H9 (cell line): ENCODE data around the gene ZNF773. TPM values are rescaled to one million over a fixed set of nuclear protein-coding genes. Genes with fewer than 3 reads are reported as not detected.

Experiments
- DNase-seq: peaks from one replicate; pipeline ENCODE4 v3.0.0-alpha.2; 2017
- H2AFZ ChIP-seq: one replicate; pipeline ENCODE4 v1.6.1; 2013; ENCODE audit warnings: mild to moderate bottlenecking, low read length, control low read depth, moderate library complexity
- H2AK5ac ChIP-seq: 2 replicates; pipeline ENCODE4 v1.6.1; 2013; ENCODE audit warnings: low read length, control low read depth, mixed read lengths; ENCODE audit not compliant: insufficient read length
- H2BK120ac ChIP-seq: one replicate; pipeline ENCODE4 v1.6.1; 2013; ENCODE audit warnings: low read depth, mild to moderate bottlenecking, low read length, control low read depth, inconsistent platforms; ENCODE audit not compliant: poor library complexity, severe bottlenecking
- H2BK12ac ChIP-seq: 2 replicates; pipeline ENCODE4 v1.6.1; 2013; ENCODE audit warnings: low read length, control low read depth, mixed read lengths, low read depth; ENCODE audit not compliant: insufficient read length
- H2BK15ac ChIP-seq: 2 replicates; pipeline ENCODE4 v1.6.1; 2013; ENCODE audit warnings: low read depth, low read length, control low read depth
- H2BK20ac ChIP-seq: one replicate; pipeline ENCODE4 v1.6.1; 2013; ENCODE audit warnings: low read depth, mild to moderate bottlenecking, low read length, control low read depth, inconsistent platforms; ENCODE audit not compliant: poor library complexity, severe bottlenecking
- H2BK5ac ChIP-seq: 2 replicates; pipeline ENCODE4 v1.6.1; 2013; ENCODE audit warnings: low read length, control low read depth, mixed read lengths; ENCODE audit not compliant: insufficient read length
- H3K14ac ChIP-seq: 2 replicates; pipeline ENCODE4 v1.6.1; 2013; ENCODE audit warnings: low read length, control low read depth; ENCODE audit not compliant: insufficient read depth
- H3K18ac ChIP-seq: 2 replicates; pipeline ENCODE4 v1.6.1; 2013; ENCODE audit warnings: low read depth, mild to moderate bottlenecking, mixed read lengths, low read length, control low read depth; ENCODE audit not compliant: insufficient read length
- H3K23ac ChIP-seq: 2 replicates; pipeline ENCODE4 v1.6.1; 2013; ENCODE audit warnings: low read length, control low read depth, mixed read lengths, low read depth; ENCODE audit not compliant: insufficient read length
- H3K23me2 ChIP-seq: 2 replicates; pipeline ENCODE4 v1.6.1; 2013; ENCODE audit warnings: low read depth, mild to moderate bottlenecking, mixed read lengths, low read length, control low read depth; ENCODE audit not compliant: insufficient read length, poor library complexity, severe bottlenecking
- H3K27ac ChIP-seq: 2 replicates; pipeline ENCODE4 v1.5.1; 2013; ENCODE audit warnings: low read length, control low read depth, mixed read lengths, low read depth; ENCODE audit not compliant: insufficient read length
- H3K27me3 ChIP-seq: 2 replicates; pipeline ENCODE4 v1.6.1; 2013; ENCODE audit warnings: low read length, control low read depth, inconsistent platforms; ENCODE audit not compliant: insufficient read depth
- H3K4ac ChIP-seq: 2 replicates; pipeline ENCODE4 v1.6.1; 2013; ENCODE audit warnings: low read depth, mild to moderate bottlenecking, control low read depth, inconsistent platforms, low read length, moderate library complexity
- H3K4me1 ChIP-seq: 2 replicates; pipeline ENCODE4 v1.6.1; 2013; ENCODE audit warnings: low read length, control low read depth, inconsistent platforms; ENCODE audit not compliant: insufficient read depth
- H3K4me2 ChIP-seq: 2 replicates; pipeline ENCODE4 v1.6.1; 2013; ENCODE audit warnings: low read length, control low read depth, mixed read lengths; ENCODE audit not compliant: insufficient read length, insufficient read depth
- H3K56ac ChIP-seq: 2 replicates; pipeline ENCODE4 v1.6.1; 2013; ENCODE audit warnings: low read depth, mild to moderate bottlenecking, mixed read lengths, low read length, control low read depth; ENCODE audit not compliant: insufficient read length
- H3K79me1 ChIP-seq: 2 replicates; pipeline ENCODE4 v1.6.1; 2013; ENCODE audit warnings: low read depth, mild to moderate bottlenecking, moderate library complexity, low read length, control low read depth, inconsistent platforms; ENCODE audit not compliant: insufficient read depth, poor library complexity, severe bottlenecking
- H3K79me2 ChIP-seq: 2 replicates; pipeline ENCODE4 v1.6.1; 2013; ENCODE audit warnings: low read length, control low read depth, inconsistent platforms; ENCODE audit not compliant: insufficient read depth
- H3K9ac ChIP-seq: 2 replicates; pipeline ENCODE4 v1.6.1; 2013; ENCODE audit warnings: low read length, control low read depth, mixed read lengths; ENCODE audit not compliant: insufficient read length; ENCODE audit errors: extremely low read depth
- H3K9me3 ChIP-seq: one replicate; pipeline ENCODE4 v1.6.1; 2013; ENCODE audit warnings: low read depth, low read length, inconsistent platforms; ENCODE audit not compliant: control insufficient read depth
- H3T11ph ChIP-seq: one replicate; pipeline ENCODE4 v1.6.1; 2013; ENCODE audit warnings: mild to moderate bottlenecking, low read length, control low read depth, inconsistent platforms
- H4K20me1 ChIP-seq: one replicate; pipeline ENCODE4 v1.6.1; 2013; ENCODE audit not compliant: control insufficient read depth, insufficient read length, insufficient read depth
- H4K5ac ChIP-seq: 2 replicates; pipeline ENCODE4 v1.6.1; 2013; ENCODE audit warnings: low read depth, mild to moderate bottlenecking, mixed read lengths, low read length, control low read depth; ENCODE audit not compliant: insufficient read length
- H4K8ac ChIP-seq: replicated peaks from 2 replicates; pipeline ENCODE4 v1.6.1; 2013; ENCODE audit warnings: low read length, control low read depth, mixed read lengths, low read depth; ENCODE audit not compliant: insufficient read length
- H4K91ac ChIP-seq: 2 replicates; pipeline ENCODE4 v1.6.1; 2013; ENCODE audit warnings: low read depth, mild to moderate bottlenecking, moderate library complexity, mixed read lengths, low read length, control low read depth; ENCODE audit not compliant: insufficient read length
- H3K27ac Mint-ChIP-seq, 3 experiments: 2 replicates in 2 of 3; 3 replicates in 1 of 3; pipeline ENCODE4 v1.8.0; 2020 to 2021; ENCODE audit warnings: mixed read lengths in 3 of 3, mild to moderate bottlenecking in 1 of 3, moderate library complexity in 1 of 3
- H3K27me3 Mint-ChIP-seq: 2 replicates; pipeline ENCODE4 v1.8.0; 2021; ENCODE audit warnings: low read depth, mild to moderate bottlenecking, moderate library complexity, mixed read lengths
- H3K36me3 Mint-ChIP-seq, 3 experiments: 2 replicates in 2 of 3; 3 replicates in 1 of 3; pipeline ENCODE4 v1.8.0; 2020 to 2021; ENCODE audit warnings: low read depth in 3 of 3, mixed read lengths in 3 of 3; ENCODE audit not compliant: insufficient read depth in 1 of 3
- H3K4me1 Mint-ChIP-seq, 2 experiments: 2 replicates each; pipeline ENCODE4 v1.8.0; 2020; ENCODE audit warnings: mixed read lengths in 2 of 2
- H3K4me3 Mint-ChIP-seq, 2 experiments: 2 replicates in 1 of 2; 3 replicates in 1 of 2; pipeline ENCODE4 v1.8.0; 2020 to 2021; ENCODE audit warnings: mild to moderate bottlenecking in 2 of 2, mixed read lengths in 2 of 2, moderate library complexity in 1 of 2
- H3K9me3 Mint-ChIP-seq, 2 experiments: 2 replicates in 1 of 2; 3 replicates in 1 of 2; pipeline ENCODE4 v1.8.0; 2020; ENCODE audit warnings: mild to moderate bottlenecking in 2 of 2, mixed read lengths in 2 of 2, moderate library complexity in 1 of 2
- WGBS: extraction: QIAGEN DNeasy Blood & Tissue Kit; methylation state at CpG from one replicate; pipeline ENCODE4 v1.1.7; 2013; ENCODE audit warnings: missing lambda C conversion rate, low lambda C conversion rate, mixed read lengths; ENCODE audit not compliant: insufficient read length; ENCODE audit errors: extremely low coverage; 5-methylcytosine and 5-hydroxymethylcytosine counted together
- total RNA-seq: library from RNA; stranded (reverse); gene quantifications from 2 replicates; pipeline ENCODE4 v1.2.1, GENCODE V29; 2021
- TF ChIP-seq, protein P1 (sequence below): fragments of 200-600 bp; sonication (generic); conservative IDR thresholded peaks from 3 replicates; pipeline ENCODE4 v1.8.0; 2021; ENCODE audit warnings: antibody characterized with exemption, mild to moderate bottlenecking

The ZNF773 gene
- total RNA-seq, 1 experiment from 2014 or later: 8.2 TPM

DNA sequence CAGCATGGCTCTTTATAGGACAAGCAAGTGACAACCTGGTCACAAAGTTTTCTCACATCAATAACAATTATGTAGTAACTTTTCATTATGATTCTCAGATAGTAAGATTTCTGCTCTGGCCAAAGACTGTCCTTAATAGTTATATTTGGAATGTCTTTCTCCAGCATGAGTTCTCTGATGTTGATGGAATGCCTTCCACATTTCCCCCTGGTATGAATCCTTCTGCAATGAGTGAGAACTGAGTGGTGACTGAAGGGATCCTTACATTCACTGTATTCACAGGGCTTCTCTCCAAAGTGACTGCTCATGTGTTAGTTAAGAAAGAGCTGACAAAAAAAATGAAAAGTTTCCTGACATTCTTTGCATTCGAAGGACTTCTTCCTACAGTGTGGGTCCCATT, 46.8 kb downstream of the ZNF773 start:
- peaks cover 46 to 72% of the 10 kb centered on the region in 2 experiments for H3K9me3 Mint-ChIP-seq
- Histone ChIP-seq H3K23me2 (no peaks in the 10 kb centered on the region), H2BK12ac (no peak overlapping the region), H2BK15ac (no peak overlapping the region), H3K4me2 (no peak overlapping the region), H3K56ac (no peak overlapping the region), H2AK5ac (no peak overlapping the region), H3K27ac (no peak overlapping the region), H4K8ac (no peak overlapping the region), H3K27me3 (no peaks in the 10 kb centered on the region), H2BK5ac (no peak overlapping the region), H4K91ac (no peak overlapping the region), H3K14ac (no peak overlapping the region), H3K9ac (no peak overlapping the region), H2BK120ac (no peak overlapping the region), H4K5ac (no peak overlapping the region), H3K4me1 (no peaks in the 10 kb centered on the region), H3K79me2 (no peaks in the 10 kb centered on the region), H3K23ac (no peak overlapping the region), H2AFZ (no peak overlapping the region), H4K20me1 (no peaks in the 10 kb centered on the region), H3K9me3 (peaks cover 18% of the 10 kb centered on the region), H3K18ac (no peak overlapping the region), H2BK20ac (no peak overlapping the region), H3T11ph (no peak overlapping the region), H3K4ac (no peak overlapping the region), H3K79me1 (no peaks in the 10 kb centered on the region)
- WGBS: no CpG with 5 or more reads among the region's 1 CpG
- no peak overlapping the region for H3K4me3 Mint-ChIP-seq
- no peak for DNase-seq
- H3K27ac Mint-ChIP-seq: no peak overlapping the region
- H3K36me3 Mint-ChIP-seq: peaks cover 97 to 99% (median 97%) of the 10 kb centered on the region in 3 experiments
- no peaks in the 10 kb centered on the region for H3K4me1 Mint-ChIP-seq
- no peaks in the 10 kb centered on the region for H3K27me3 Mint-ChIP-seq
- TF ChIP-seq, protein P1, sequence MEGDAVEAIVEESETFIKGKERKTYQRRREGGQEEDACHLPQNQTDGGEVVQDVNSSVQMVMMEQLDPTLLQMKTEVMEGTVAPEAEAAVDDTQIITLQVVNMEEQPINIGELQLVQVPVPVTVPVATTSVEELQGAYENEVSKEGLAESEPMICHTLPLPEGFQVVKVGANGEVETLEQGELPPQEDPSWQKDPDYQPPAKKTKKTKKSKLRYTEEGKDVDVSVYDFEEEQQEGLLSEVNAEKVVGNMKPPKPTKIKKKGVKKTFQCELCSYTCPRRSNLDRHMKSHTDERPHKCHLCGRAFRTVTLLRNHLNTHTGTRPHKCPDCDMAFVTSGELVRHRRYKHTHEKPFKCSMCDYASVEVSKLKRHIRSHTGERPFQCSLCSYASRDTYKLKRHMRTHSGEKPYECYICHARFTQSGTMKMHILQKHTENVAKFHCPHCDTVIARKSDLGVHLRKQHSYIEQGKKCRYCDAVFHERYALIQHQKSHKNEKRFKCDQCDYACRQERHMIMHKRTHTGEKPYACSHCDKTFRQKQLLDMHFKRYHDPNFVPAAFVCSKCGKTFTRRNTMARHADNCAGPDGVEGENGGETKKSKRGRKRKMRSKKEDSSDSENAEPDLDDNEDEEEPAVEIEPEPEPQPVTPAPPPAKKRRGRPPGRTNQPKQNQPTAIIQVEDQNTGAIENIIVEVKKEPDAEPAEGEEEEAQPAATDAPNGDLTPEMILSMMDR: no peak
